Activated T-cell treated with anti-CD3 and anti-CD28 coated beads for 1 hour (primary cell): ENCODE data around the gene HSP90B1.

Experiments used
- DNase-seq: peaks from one replicate; pipeline ENCODE4 v3.0.0-alpha.2; 2020; ENCODE audit warnings: low read depth

The HSP90B1 gene

GRCh38 chr12:103975368-103975767 lies 45.2 kb downstream of the HSP90B1 start:
- no peak for DNase-seq

GRCh38 chr12:103978384-103978982 lies 48.3 kb downstream of the HSP90B1 start:
- DNase-seq, result no peak

GRCh38 chr12:103986829-103987228 lies 56.6 kb downstream of the HSP90B1 start:
- no peak for DNase-seq

GRCh38 chr12:103994235-103994634 lies 64.0 kb downstream of the HSP90B1 start:
- no peak for DNase-seq

GRCh38 chr12:103996595-103996994 lies 66.4 kb downstream of the HSP90B1 start:
- DNase-seq, result no peak

- DNase-seq, result no peak
Measured at GRCh38 chr12:103997286-103997900, 67.2 kb downstream of the HSP90B1 start.
